Measurements from ENCODE around the gene AADACL4. TPM values are rescaled to one million over a fixed set of nuclear protein-coding genes. Genes with fewer than 3 reads are reported as not detected.
A peak's percentile ranks its signal among the peaks of the same experiment; 100 is the strongest.

The AADACL4 gene
- total RNA-seq, 1 experiment from 2014 or later = not detected

- intact Hi-C loops (cut with micrococcal nuclease; ENCODE audit: unreplicated experiment) = loop anchor here (5.0 kb wide), 2 partner anchors 37 to 298 kb away; no protein-coding TSS in a partner anchor
Observed at GRCh38 chr1:12620488-12620865, 23.4 kb upstream of the AADACL4 start.

GRCh38 chr1:12620931-12621330, 23.0 kb upstream of the AADACL4 start:
- Histone ChIP-seq H3K36me3 (ENCODE audit: control insufficient read depth, insufficient read depth, low read length) (no peaks in the 10 kb centered on the region; the same call in 1 of the 2 replicates), H3K27ac (ENCODE audit: low read length) (peak overlapping the region; percentile 95), H3K9me3 (ENCODE audit: control insufficient read depth, insufficient read depth, low read depth, low read length) (no peaks in the 10 kb centered on the region), H3K4me1 (ENCODE audit: control insufficient read depth, insufficient read depth, low read length) (peaks cover 42% of the 10 kb centered on the region), H3K4me3 (ENCODE audit: low read depth in 2 of 2, low read length in 2 of 2) (no peak overlapping the region), H3K27me3 (ENCODE audit: control insufficient read depth, insufficient read depth, low read length) (no peaks in the 10 kb centered on the region)
- no TSS peak for BruUV-seq (replicated peaks)
- ChIA-PET POLR2A (no interaction called here), CTCF (interaction anchor here (0.9 kb wide), 1 partner anchor 38 kb away, joined by 3 read pairs; no protein-coding TSS in a partner anchor)
- DNase-seq (ENCODE audit: low read depth, low spot score) (no peak), ATAC-seq (no peak)
- TF ChIP-seq TCF7L2 (IDR thresholded peaks at IDR 0.05; ENCODE audit: low read depth, low read length) (no peak), SIN3A (IDR thresholded peaks at IDR 0.05; ENCODE audit: borderline replicate concordance, insufficient read depth, low read depth, low read length) (no peak), CTCF (IDR thresholded peaks at IDR 0.05) (no peak), POLR2AphosphoS5 (IDR thresholded peaks at IDR 0.05; ENCODE audit: low read depth, low read length) (no peak), REST (IDR thresholded peaks at IDR 0.05; ENCODE audit: insufficient read depth in 1 of 2, low read depth in 2 of 2, low read length in 1 of 2) (no peak)
- in situ Hi-C loops (cut with HindIII; ENCODE audit: low pct_unique_long_range_greater_than_20kb, low sequenced_read_pairs) = no loop called here
- intact Hi-C loops (cut with micrococcal nuclease; ENCODE audit: unreplicated experiment) = loop anchor here (5.0 kb wide), 2 partner anchors 36 to 299 kb away; no protein-coding TSS in a partner anchor

More at GRCh38 chr1:12620488-12620865, 23.4 kb upstream of the AADACL4 start:
- peak overlapping the region in 1 of 2 experiments; percentile 16; a peak in 1 of 4 replicates for H3K4me3 ChIP-seq (ENCODE audit: low read depth in 2 of 2, low read length in 2 of 2)
- H3K27ac ChIP-seq (ENCODE audit: low read length) = peak overlapping the region; percentile 95
- in situ Hi-C loops (cut with HindIII; ENCODE audit: low pct_unique_long_range_greater_than_20kb, low sequenced_read_pairs) = no loop called here
- H3K36me3 ChIP-seq (ENCODE audit: control insufficient read depth, insufficient read depth, low read length) = peaks cover 2% of the 10 kb centered on the region; the same call in 1 of the 2 replicates
- no TSS peak for BruUV-seq (replicated peaks)
- no peaks in the 10 kb centered on the region for H3K9me3 ChIP-seq (ENCODE audit: control insufficient read depth, insufficient read depth, low read depth, low read length)
- no peak for TF ChIP-seq REST (IDR thresholded peaks at IDR 0.05; ENCODE audit: insufficient read depth in 1 of 2, low read depth in 2 of 2, low read length in 1 of 2)
- TF ChIP-seq SIN3A (IDR thresholded peaks at IDR 0.05; ENCODE audit: borderline replicate concordance, insufficient read depth, low read depth, low read length) = no peak
- no peak for TF ChIP-seq POLR2AphosphoS5 (IDR thresholded peaks at IDR 0.05; ENCODE audit: low read depth, low read length)
- no peak for TF ChIP-seq TCF7L2 (IDR thresholded peaks at IDR 0.05; ENCODE audit: low read depth, low read length)
- TF ChIP-seq CTCF (IDR thresholded peaks at IDR 0.05) = no peak
- no peak for ATAC-seq
- H3K4me1 ChIP-seq (ENCODE audit: control insufficient read depth, insufficient read depth, low read length) = peaks cover 42% of the 10 kb centered on the region
- no peaks in the 10 kb centered on the region for H3K27me3 ChIP-seq (ENCODE audit: control insufficient read depth, insufficient read depth, low read length)
- CTCF ChIA-PET = interaction anchor here (0.5 to 0.9 kb wide), 5 partner anchors 19 to 311 kb away, joined by 3 to 7 read pairs (median 4); no protein-coding TSS in a partner anchor
- no peak for DNase-seq (ENCODE audit: low read depth, low spot score)
- POLR2A ChIA-PET = no interaction called here

All from Panc1 (cell line).